GM12878 (cell line): ENCODE measurements around the gene HSPA12B. TPM values are rescaled to one million over a fixed set of nuclear protein-coding genes. Genes with fewer than 3 reads are reported as not detected.

ENCODE experiments used
- ATAC-seq: fragments of 200-7000 bp; cut with Tn5 transposase; 3 replicates; pipeline ENCODE4 v1.9.1; 2020; ENCODE audit warnings: mild to moderate bottlenecking, moderate library complexity
- BruUV-seq: library from RNA; stranded (reverse); fragments of 400-500 nt; replicated peaks from 2 replicates; lab custom pipeline; 2021; lab: Mats Ljungman, UMichigan
- CTCF ChIA-PET: fragments of 300-600 bp; sonication (Branson Sonifier 250); formaldehyde crosslinking; extraction: SDS; loops from one replicate; lab custom pipeline; 2021; ENCODE audit warnings: inconsistent platforms; lab: Yijun Ruan, JAX
- POLR2A ChIA-PET: fragments of 350-600 bp; formaldehyde crosslinking; extraction: SDS; loops from one replicate; lab custom pipeline; 2021; ENCODE audit warnings: inconsistent platforms; lab: Charles Lee
- RAD21 ChIA-PET: fragments of 300-600 bp; sonication (Branson Sonifier 250); formaldehyde crosslinking; loops from one replicate; lab custom pipeline; 2023; ENCODE audit warnings: antibody characterized with exemption; ENCODE audit not compliant: unreplicated experiment; lab: Charles Lee
- SMC1A ChIA-PET: fragments of 300-600 bp; sonication (Branson Sonifier 250); formaldehyde crosslinking; loops from one replicate; lab custom pipeline; 2023; ENCODE audit not compliant: unreplicated experiment, uncharacterized antibody; lab: Charles Lee
- DNase-seq: peaks from one replicate; pipeline ENCODE4 v3.0.0-alpha.2; 2011; ENCODE audit warnings: low read depth, low spot score
- FAIRE-seq: peaks from 3 replicates; lab custom pipeline; 2011; peaks lifted over from hg19 to GRCh38; lab: Jason Lieb, UNC
- H2AFZ ChIP-seq: 2 replicates; pipeline ENCODE4 v1.6.0; 2011; ENCODE audit warnings: low read depth, low read length, control low read depth; ENCODE audit not compliant: control insufficient read depth
- H3K27ac ChIP-seq: 2 replicates; pipeline ENCODE4 v1.5.1; 2011; ENCODE audit warnings: control low read depth; ENCODE audit not compliant: control insufficient read depth, insufficient read depth
- H3K27me3 ChIP-seq, 2 experiments: replicated peaks in 1 of 2; 2 replicates each; pipeline versions ENCODE4 v1.6.0 to v1.6.1; 2011; ENCODE audit warnings: low read length in 1 of 2; ENCODE audit not compliant: control insufficient read depth in 2 of 2, insufficient read depth in 2 of 2
- H3K36me3 ChIP-seq, 2 experiments: 2 replicates each; pipeline ENCODE4 v1.5.1; 2011; ENCODE audit warnings: low read length in 1 of 2; ENCODE audit not compliant: control insufficient read depth in 2 of 2, insufficient read depth in 2 of 2
- H3K4me1 ChIP-seq: 2 replicates; pipeline ENCODE4 v1.6.1; 2011; ENCODE audit warnings: mild to moderate bottlenecking, low read length, moderate library complexity, mixed read lengths; ENCODE audit not compliant: control insufficient read depth, insufficient read depth
- H3K4me2 ChIP-seq: 2 replicates; pipeline ENCODE4 v1.6.0; 2011; ENCODE audit warnings: control low read depth; ENCODE audit not compliant: control insufficient read depth, insufficient read depth
- H3K4me3 ChIP-seq: fragments of 200-600 bp; sonication (generic); 2 replicates; pipeline ENCODE4 v1.5.1; 2016
- H3K79me2 ChIP-seq: 2 replicates; pipeline ENCODE4 v1.6.0; 2011; ENCODE audit warnings: low read length; ENCODE audit not compliant: control insufficient read depth, insufficient read depth
- H3K9ac ChIP-seq: 2 replicates; pipeline ENCODE4 v1.8.0; 2011; ENCODE audit warnings: low read length, control low read depth, mixed read lengths; ENCODE audit not compliant: control insufficient read depth, insufficient read depth
- H3K9me3 ChIP-seq: replicated peaks from 3 replicates; pipeline ENCODE4 v1.5.1; 2011; ENCODE audit warnings: mild to moderate bottlenecking, low read length; ENCODE audit not compliant: control insufficient read depth, insufficient read depth
- H4K20me1 ChIP-seq: 2 replicates; pipeline ENCODE4 v1.6.0; 2011; ENCODE audit not compliant: control insufficient read depth, insufficient read depth
- ETV6 ChIP-seq, 2 experiments: fragments of 450-650 bp in 1 of 2; IDR thresholded peaks in 1 of 2; conservative IDR thresholded peaks in 1 of 2; 2 replicates each; pipeline ENCODE4 v1.6.1; 2014; ENCODE audit warnings: antibody characterized with exemption in 1 of 2, borderline replicate concordance in 1 of 2, low read depth in 1 of 2, mild to moderate bottlenecking in 1 of 2, moderate library complexity in 1 of 2
- MXI1 ChIP-seq: fragments of 150-350 bp; IDR thresholded peaks from 2 replicates; pipeline ENCODE4 v1.6.1; 2011; ENCODE audit warnings: low read depth, mild to moderate bottlenecking, inconsistent platforms, low read length, improper control_type of control experiment
- NKRF ChIP-seq: fragments of 450-650 bp; conservative IDR thresholded peaks from 2 replicates; pipeline ENCODE4 v1.6.1; 2017; ENCODE audit warnings: mild to moderate bottlenecking, moderate library complexity
- SPI1 ChIP-seq: IDR thresholded peaks from 2 replicates; pipeline ENCODE4 v1.6.1; 2011; ENCODE audit warnings: low read depth, mild to moderate bottlenecking, low read length, moderate library complexity, borderline replicate concordance; ENCODE audit not compliant: insufficient read depth
- SREBF2 ChIP-seq: IDR thresholded peaks from 2 replicates; pipeline ENCODE4 v1.6.1; 2012; ENCODE audit warnings: mild to moderate bottlenecking, low read length
- USF1 ChIP-seq: IDR thresholded peaks from 2 replicates; pipeline ENCODE4 v1.6.1; 2011; ENCODE audit warnings: borderline replicate concordance, low read depth, mild to moderate bottlenecking, moderate library complexity, mixed read lengths, low read length; ENCODE audit not compliant: insufficient read depth; ENCODE audit errors: extremely low read length
- YBX1 ChIP-seq: fragments of 450-650 bp; IDR thresholded peaks from 2 replicates; pipeline ENCODE4 v1.6.1; 2016; ENCODE audit warnings: antibody characterized with exemption
- WGBS: methylation state at CpG from one replicate; pipeline ENCODE4 v1.1.6; 2016; ENCODE audit warnings: low lambda C conversion rate; ENCODE audit not compliant: insufficient replicate concordance, insufficient coverage; ENCODE audit errors: missing lambda C conversion rate; 5-methylcytosine and 5-hydroxymethylcytosine counted together
- in situ Hi-C: fragments of 300-500 bp; cut with MboI; formaldehyde crosslinking; loops from 9 replicates; pipeline ENCODE4 v1.14.3; 2018; ENCODE audit warnings: mixed read lengths
- intact Hi-C: fragments of 100-400 bp; cut with micrococcal nuclease; formaldehyde crosslinking; loops from one replicate; pipeline ENCODE4 v1.14.2; 2022; ENCODE audit not compliant: unreplicated experiment
- polyA plus RNA-seq, 11 experiments: library from polyadenylated mRNA; depleted of rRNA in 4 of 11; unstranded in 6 of 11; stranded (reverse) in 5 of 11; fragments of >200 nt; fragmentation: Nextera tagmentation in 4 of 11; fragmentation: Illumina TruSeq in 1 of 11; extraction: Ambion mirVana in 4 of 11; extraction: Trizol in 1 of 11; gene quantifications; 1 replicate in 1 of 11; 2 replicates in 10 of 11; pipeline versions ENCODE4 v1.2.1 to v1.2.3, GENCODE V29; 2011 to 2016; ENCODE audit warnings: inconsistent platforms in 2 of 11, missing spikeins in 2 of 11, low read depth in 1 of 11
- total RNA-seq, 4 experiments: library from RNA; depleted of rRNA in 3 of 4; stranded (reverse); fragments of >200 nt in 3 of 4; fragmentation: Illumina TruSeq in 1 of 4; extraction: Trizol in 1 of 4; gene quantifications; 2 replicates each; pipeline versions ENCODE4 v1.2.1 to v1.2.3, GENCODE V29; 2013 to 2021
- TF ChIP-seq, protein P1 (sequence below): fragments of 450-650 bp; IDR thresholded peaks from 2 replicates; pipeline ENCODE4 v1.6.1; 2018; ENCODE audit warnings: borderline replicate concordance, mild to moderate bottlenecking; ENCODE audit not compliant: partially characterized antibody

HSPA12B gene
- total and polyA plus RNA-seq, 10 of the 15 experiments (the other 5 are each of a cell fraction or from before 2014, with no cell fraction given) = 0.08 TPM; not detected in 9

DNA sequence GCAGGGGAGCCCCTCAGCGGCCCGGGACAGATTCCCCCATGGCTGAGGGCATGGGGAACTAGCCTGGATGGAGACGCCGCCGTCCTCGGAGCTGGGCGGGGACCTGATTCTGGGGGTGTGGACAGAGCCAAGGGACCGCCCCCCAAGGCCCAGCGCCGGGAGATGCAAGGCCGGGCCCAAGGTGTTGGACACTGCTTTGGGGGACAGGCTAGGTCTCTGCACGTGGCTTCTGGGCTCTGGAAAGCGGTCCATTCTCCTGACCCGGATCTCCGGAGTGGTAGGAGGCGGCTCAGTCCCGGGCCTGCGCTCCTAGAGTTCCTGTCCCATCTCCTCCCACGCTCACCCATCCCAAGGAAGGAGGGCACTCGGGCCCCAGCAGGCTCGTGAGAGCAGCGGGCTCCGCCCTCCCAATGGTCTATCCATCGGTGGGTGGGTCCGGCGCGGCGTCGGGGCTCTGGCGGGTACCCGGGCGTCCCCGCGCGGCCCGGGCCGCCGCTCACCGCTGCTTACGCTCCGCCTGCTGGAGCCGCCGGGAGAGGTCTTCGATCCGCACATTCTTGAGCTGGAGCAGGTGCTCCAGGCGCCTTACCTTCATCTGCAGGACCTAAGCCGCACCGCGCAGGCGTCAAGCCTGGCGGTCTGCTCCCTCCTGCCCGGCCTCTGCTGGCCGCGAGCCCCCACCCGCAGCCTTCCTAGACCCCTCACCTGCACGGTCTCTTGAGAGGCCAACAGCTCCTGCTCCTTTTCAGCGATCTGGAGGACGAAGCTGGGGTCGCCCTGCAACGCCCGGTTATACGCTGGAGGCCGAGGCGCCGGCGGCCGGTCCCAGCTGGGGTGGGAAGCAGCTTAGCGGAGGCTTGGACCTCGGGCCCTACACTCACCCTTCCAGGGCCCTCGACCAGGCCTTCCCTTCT lies 45.5 kb downstream of the HSPA12B start (continued):
- TF ChIP-seq USF1 = no peak
- TF ChIP-seq ETV6 (conservative IDR thresholded peaks at IDR 0.05 in 1 of 2, IDR thresholded peaks at IDR 0.05 in 1 of 2; ENCODE audit: borderline replicate concordance in 1 of 2, low read depth in 1 of 2) = no peak
- TF ChIP-seq, all 136 proteins: peak for 0

DNA sequence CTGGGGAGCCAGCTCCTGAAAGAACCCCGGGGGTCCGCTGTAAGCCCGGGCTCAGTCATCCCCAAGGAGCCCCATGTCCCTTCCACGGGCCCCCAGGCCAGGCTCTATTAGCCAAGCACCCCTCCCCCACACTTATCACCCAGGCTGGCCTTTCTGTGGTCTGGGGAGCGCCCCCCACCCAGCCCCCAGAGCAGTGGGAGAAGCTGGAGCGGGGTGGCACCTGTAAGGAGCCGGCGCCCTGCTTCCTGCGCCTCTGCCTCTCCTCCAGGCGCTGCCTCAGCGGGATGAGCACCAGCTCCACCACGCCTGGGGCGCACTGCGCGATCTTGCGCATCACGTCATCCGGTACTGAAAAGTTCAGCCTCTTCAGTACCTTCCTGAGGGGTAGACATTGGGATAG lies 46.5 kb downstream of the HSPA12B start:
- CTCF ChIA-PET = interaction anchor here (0.6 to 4.2 kb wide), 8 partner anchors 9 to 109 kb away, joined by 3 to 26 read pairs (median 3); partner anchors contain the start of gene ADISSP

More for the DNA sequence above, 46.5 kb downstream of the HSPA12B start:
- DNase-seq = no peak
- H3K4me2 ChIP-seq = no peak overlapping the region
- peaks cover 12 to 16% of the 10 kb centered on the region in 2 experiments for H3K27me3 ChIP-seq
- no peak for ATAC-seq
- no peak overlapping the region for H2AFZ ChIP-seq
- FAIRE-seq = no peak
- ChIA-PET SMC1A (no interaction called here), RAD21 (interaction anchor here (0.6 to 1.0 kb wide), 3 partner anchors 12 to 62 kb away, joined by 3 read pairs; partner anchors contain the start of genes ADISSP and AP5S1)
- in situ Hi-C loops (no loop called here), intact Hi-C loops (no loop called here)
- no peaks in the 10 kb centered on the region for H3K79me2 ChIP-seq
- H3K9ac ChIP-seq = no peak overlapping the region
- WGBS = 48% methylated on average over 18 of the region's 18 CpGs
- H3K4me1 ChIP-seq = peaks cover 12% of the 10 kb centered on the region
- no peaks in the 10 kb centered on the region for H4K20me1 ChIP-seq
- no peak overlapping the region for H3K27ac ChIP-seq
- no TSS peak for BruUV-seq
- H3K9me3 ChIP-seq = no peaks in the 10 kb centered on the region; the same call in 2 of the 3 replicates
- no peaks in the 10 kb centered on the region for H3K36me3 ChIP-seq
- TF ChIP-seq NKRF = no peak
- no peak for TF ChIP-seq SPI1
- TF ChIP-seq YBX1 = no peak
- no peak for TF ChIP-seq MXI1
- TF ChIP-seq SREBF2 = no peak
- TF ChIP-seq, protein P1, sequence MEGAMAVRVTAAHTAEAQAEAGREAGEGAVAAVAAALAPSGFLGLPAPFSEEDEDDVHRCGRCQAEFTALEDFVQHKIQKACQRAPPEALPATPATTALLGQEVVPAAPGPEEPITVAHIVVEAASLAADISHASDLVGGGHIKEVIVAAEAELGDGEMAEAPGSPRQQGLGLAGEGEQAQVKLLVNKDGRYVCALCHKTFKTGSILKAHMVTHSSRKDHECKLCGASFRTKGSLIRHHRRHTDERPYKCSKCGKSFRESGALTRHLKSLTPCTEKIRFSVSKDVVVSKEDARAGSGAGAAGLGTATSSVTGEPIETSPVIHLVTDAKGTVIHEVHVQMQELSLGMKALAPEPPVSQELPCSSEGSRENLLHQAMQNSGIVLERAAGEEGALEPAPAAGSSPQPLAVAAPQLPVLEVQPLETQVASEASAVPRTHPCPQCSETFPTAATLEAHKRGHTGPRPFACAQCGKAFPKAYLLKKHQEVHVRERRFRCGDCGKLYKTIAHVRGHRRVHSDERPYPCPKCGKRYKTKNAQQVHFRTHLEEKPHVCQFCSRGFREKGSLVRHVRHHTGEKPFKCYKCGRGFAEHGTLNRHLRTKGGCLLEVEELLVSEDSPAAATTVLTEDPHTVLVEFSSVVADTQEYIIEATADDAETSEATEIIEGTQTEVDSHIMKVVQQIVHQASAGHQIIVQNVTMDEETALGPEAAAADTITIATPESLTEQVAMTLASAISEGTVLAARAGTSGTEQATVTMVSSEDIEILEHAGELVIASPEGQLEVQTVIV = no peak
- TF ChIP-seq, all 136 proteins: peak for 0
- H3K4me3 ChIP-seq = no peak overlapping the region
- POLR2A ChIA-PET = interaction anchor here (1.0 kb wide), 1 partner anchor 10 kb away, joined by 4 read pairs; no protein-coding TSS in a partner anchor
